ENCODE measurements around the gene DYRK4.
A peak's percentile ranks its signal among the peaks of the same experiment; 100 is the strongest.

DYRK4 gene

DNA sequence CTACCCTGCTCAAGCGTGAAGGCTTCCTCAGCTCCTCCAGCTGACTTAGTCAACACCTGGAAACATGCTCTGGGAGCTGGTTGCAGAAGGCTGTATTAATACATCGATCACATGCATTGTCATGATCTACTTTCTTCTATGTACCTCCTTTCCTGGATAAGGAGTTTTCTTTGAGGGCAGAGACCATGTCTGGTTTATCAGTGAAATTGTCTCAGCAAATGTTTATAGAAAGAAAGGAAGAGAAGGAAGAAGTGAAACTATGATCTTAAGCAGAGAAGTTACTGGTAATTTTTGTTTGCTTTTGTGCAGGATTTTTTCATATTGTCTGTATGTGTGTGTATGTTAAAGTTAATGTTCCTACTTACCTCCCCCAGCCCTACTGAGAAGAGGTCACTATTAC is 4.5 kb downstream of the DYRK4 start:
- DNase-seq, result no peak

DNA sequence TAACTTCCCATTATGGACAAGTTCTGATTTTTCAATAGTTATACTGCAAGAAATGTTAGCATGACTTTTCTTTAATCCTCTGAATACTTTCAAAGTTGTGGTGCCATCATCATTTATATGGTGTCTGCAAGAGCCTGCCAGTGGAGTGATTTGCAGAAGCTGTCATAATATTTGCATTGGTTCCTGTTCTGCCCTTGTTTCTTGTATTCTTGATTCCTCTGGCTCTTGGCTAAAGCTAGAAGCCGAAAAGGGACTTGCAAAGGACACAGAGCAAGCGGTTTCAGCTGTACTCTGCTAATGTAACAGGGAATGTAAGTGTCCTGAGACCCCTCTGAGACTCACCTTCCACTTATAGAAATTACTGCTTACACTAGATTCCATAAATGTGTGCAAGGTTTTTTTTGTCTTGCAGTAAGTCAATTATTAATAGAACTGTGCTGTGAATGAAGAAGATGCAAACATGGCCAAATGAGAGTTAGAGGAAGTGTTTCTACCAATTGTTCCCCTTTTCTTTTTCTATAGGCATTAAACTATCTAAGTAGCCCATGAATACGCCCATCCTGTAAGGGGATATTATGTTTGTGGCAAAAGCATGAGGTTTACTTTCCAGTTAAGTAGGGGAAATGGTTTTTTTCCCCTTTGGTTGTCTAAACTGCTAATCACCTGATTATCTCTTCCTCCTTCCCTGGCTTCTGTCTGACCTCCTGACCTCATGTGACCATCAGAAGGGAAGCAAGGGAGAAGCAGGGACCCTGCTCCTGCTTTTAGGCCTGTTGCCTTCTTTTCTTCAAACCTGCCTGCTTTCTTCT is 5.3 kb downstream of the DYRK4 start:
- no peak for DNase-seq

DNA sequence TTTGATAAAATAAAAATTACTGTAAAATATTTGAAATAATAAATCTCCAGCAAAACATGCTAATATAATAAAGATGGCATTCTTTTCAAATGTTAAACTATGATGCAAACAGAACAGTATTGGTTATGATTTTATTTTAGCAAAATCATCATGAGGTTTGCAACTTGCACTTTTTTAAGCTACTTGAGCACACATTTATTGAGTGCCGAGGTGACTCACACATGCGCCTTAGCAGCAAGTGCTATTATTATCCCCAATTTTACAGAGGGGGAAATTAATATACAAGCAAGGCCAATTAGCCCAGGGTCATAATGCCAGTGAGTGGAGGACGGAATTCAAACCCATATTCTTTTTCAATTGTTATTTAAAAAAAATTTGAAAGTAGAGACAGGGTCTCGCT is 7.3 kb downstream of the DYRK4 start:
- DNase-seq, result no peak

DNA sequence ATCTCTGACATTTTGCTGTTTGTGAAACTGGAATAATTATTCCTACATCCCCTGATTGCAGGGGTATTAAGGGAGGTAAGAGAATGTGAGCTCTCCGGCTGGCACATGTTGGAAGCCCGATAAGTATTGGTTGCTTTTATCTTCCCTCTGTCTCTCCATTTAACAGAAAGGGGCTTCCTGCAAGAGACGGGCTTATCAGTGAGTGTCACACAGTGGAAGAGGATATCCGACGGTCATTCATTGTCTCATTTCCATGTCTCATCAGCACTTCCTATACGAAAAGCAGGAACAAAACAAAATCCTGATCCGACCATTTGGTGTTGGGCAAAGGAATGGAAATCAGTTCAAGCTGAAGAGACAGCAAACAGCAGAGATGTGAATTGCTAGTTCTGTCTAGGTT is 10.7 kb downstream of the DYRK4 start:
- DNase-seq, result no peak

DNA sequence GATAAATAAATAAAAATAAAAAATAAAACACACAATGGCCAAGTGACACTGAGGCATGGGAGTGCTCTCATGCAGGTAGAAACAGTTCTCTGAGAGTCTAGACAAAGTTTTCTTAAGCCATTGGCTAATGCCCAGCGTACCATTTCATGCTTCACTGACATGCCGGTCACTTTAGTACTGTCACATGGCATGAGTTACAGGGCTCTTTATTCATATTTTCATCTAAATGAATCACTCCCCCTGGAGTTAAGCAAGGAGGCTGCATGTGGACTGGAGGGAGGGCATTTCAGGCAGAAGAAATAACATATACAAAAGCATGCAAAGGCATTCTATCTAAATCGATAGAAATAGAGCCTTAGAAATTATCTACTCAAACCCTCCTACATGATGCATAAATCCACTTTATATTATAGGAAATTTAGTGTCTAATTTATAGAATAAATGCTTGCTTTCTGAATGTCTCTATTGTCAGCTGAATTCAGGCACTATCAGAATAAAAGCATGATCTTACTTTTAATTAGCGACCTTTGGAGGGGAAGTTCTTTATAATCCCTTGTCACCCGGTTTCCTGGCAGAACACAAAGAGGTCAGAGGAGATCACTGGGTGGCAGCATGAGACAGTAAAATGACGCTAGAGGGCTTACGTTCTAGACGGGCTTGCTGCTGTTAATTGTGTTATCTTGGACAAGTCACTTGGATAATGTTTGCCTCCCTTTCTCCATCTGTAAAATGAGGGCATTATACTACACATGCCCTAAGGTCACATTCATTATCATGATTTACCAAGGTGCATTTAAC is 17.5 kb downstream of the DYRK4 start:
- no peak for DNase-seq

DNA sequence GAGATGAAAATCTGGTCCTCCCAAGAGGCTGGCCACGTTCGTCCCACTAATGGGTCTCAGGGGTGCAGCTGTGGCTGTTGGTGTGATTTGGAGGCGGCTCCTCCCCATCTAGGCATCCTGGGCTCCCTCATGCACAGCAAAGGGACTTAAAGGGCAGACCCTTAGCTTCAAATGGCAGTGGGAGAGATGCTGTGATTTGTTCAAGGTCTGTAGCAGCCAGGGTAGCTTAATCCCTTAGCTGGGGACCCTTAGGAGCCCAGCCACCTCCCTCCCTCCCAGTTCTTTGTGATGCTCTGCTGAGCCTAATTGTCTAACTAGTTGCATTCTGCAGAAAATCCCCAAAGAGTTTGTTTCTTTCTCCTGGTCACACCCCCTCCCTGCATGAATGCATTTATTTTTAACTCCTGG is 18.3 kb downstream of the DYRK4 start:
- DNase-seq, result no peak

DNA sequence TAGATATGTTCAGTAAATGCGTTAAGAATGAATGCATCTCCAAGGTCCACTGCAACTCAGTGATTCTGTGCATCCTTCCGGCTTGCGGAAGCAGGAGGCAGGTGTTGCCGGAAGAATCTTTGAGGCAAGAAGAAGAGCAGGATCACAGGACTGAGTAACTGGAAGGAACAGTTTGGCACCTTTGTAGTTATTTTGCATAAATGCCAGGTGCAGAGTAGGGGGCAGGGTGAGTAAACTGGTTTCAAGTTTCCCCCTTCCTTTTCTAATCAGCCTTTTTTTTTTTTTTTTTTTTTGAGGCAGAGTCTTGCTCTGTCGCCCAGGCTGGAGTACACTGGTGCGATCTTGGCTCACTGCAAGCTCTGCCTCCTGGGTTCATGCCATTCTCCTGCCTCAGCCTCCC is 22.3 kb downstream of the DYRK4 start:
- DNase-seq, result no peak

DNA sequence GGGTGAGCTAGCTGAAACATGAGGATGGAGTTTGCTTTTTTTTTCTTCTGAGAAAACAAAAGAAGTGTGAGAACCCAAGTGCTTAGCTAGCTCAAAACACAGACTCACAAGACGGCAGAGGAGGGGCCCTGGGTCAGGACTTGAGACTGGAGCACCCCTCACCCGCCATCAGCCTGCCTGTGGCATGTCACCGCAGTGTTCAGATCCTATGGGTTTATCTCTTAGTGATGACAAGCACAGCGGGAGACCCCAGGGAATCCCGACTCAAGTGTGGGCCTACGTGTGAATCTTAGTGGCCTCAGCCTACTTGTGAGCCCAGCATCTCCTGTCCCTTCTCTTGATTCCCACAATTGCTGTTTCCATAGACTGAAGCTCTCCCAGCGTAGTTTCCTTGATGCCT is 22.9 kb downstream of the DYRK4 start:
- DNase-seq, result no peak

DNA sequence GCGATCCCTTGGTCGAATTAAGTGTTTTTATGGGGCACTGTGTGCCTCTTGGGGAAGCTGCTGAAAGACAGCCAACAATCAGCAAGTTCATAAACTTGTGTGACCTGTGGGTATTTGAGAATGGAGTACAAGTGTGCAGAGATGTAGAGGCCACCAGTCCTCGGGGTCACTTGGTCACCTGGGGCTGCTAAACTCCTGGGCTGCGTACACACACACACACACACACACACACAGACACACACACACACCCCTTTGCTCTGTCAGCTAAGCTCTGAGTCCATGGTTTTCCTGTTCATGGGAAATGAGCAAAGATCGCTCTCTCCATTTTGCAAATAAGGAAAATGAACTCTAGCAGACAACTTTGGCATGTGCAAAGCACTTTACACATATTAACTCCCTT is 24.5 kb downstream of the DYRK4 start:
- DNase-seq, result no peak

DNA sequence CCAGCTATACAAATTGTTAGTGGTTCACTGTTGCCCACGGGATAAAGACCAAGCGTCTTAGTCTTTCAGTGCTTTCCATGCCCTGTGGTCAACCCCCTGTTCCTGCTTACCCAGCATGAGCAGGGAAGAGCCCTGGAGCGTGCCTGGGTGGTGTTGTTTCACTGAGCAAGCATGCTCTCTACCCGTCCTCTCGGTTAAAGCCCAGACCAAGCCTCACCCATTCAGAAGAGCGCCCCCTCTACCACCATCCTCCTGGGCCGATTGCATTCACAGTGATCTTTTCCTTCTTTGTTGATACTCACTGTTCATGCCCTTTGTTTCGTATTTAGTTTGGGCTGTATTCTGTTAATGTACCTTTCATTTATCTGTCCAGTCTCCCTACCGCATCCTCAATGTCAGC is 25.1 kb downstream of the DYRK4 start:
- no peak for DNase-seq

DNA sequence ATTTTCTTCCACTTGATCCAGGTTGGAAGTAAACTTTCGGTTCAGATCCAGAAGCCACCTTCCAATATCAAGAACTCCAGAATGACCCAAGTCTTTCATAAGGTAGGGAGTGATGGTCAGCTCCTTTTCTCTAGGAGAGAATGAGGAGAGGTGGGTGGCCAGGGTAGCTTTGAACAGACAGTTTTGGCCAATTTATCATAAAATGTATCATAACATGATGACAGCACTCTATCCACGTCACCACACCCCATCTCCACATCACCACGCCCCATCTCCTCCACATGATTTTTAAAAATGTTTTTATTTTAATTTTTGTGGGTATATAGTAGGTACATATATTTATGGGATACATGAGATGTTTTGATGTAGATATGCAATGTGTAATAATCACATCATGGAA is 26.9 kb downstream of the DYRK4 start:
- no peak for DNase-seq

DNA sequence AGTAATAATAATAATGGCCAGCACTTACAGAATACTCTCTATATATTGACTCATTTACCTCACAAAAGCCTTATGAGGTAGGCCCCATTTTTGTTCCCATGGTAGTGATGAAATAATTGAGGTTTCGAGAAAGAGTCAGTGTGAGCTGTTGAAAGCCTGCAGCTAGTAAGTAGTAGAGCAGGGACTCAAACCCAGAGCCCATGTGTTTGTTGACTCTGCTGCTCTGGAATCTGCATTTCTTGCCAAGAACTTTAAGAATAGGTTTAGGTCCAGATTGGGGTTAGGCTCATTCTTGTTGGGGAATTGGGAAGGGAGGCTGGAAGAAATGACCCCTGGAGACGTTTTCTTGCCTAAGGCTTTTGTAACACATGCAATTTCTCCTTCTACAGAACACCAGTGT is 27.9 kb downstream of the DYRK4 start:
- no peak for DNase-seq

DNA sequence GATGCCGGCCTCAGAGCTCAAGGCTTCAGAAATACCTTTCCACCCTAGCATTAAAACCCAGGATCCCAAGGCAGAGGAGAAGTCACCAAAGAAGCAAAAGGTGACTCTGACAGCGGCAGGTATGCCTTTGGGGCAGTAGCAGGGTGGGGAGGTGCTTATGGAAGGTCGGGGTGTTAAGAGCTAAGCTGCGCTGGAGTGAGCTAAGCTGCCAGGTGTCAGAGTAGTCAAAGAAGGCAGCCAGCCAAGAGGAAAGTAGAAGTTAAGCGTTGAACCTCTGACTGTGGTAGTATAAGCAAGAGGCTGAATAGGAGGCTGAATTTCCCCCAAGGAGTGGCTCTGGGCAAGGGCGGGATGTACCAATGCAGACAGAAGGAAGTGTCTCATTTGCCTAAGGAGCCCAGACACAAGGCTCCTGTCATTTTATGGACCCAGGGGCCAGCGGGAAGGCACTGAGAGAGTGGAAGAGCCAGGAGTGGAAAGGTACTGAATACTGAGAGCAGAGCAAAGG is 29.2 kb downstream of the DYRK4 start:
- DNase-seq, result no peak

DNA sequence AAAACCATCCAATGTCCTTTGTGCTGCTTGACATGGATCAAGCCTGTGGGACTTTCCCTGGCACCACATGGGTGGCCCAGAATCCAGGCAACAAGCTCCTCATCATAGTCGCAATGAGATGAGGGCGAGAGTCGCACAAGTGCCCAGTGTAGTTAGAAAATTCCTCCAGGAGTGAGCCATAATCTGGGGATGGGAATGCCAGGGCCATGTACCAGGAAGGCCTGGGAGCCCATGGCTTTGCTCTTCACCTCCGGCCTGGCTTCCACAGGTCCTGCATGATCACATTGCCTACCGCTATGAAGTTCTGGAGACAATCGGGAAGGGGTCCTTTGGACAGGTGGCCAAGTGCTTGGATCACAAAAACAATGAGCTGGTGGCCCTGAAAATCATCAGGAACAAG is 33.9 kb downstream of the DYRK4 start:
- no peak for DNase-seq

DNA sequence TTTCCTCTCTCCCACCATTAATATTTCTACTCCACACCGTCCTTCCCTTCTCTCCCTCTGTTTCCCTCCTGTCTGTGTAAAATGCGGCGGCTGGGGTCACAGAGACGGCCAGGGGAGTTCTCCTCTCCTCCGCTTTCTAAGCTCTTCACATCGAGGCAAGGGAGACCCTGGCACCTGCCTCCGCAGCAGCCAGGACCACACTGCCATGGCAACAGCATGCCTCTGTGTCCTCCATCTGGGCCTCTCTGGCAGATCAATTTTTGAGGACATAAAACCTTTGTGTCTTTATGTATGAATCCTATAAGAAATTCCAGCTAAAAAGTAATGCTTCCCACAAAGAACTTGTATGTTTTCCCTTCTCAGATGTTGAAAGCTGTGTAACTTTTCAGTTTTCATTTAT is 41.4 kb downstream of the DYRK4 start:
- no peak for DNase-seq

DNA sequence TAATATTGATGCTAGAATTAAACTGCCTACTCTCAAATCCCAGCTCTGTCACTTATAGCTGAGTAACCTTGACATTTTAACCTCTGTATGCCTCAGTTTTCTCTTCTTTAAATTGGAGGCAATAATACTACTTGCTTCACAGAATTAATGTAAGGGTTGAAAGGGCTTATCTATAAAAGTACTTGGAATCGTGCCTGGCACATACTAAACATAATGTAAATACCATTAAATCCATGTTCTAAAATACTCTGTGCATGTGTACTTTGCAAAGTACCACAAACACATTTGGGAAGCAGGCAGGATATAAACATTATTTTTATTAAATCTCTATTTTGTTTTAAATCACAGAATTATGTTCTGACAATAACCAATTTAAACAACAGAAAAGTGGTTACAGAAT is 41.9 kb downstream of the DYRK4 start:
- no peak for DNase-seq

DNA sequence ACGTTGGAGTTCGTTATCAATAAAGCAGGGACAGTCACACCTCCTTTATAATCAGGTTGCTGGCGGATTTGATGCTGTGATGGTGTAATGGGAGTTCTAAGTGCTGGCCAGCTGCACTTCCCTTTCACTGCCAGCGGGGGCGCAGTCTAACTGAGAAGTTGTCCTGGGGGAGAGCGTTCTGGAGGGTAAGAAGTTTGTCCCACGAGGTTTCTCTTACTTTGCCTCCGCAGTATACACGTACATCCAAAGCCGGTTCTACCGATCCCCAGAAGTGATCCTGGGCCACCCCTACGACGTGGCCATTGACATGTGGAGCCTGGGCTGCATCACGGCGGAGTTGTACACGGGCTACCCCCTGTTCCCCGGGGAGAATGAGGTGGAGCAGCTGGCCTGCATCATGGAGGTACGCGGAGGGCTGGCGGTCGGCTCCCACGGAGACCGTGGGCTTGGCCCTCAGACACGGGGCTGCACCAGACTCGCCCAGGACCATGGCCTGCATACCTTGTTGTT is 42.7 kb downstream of the DYRK4 start:
- peak; percentile 50 to 82 for DNase-seq

DNA sequence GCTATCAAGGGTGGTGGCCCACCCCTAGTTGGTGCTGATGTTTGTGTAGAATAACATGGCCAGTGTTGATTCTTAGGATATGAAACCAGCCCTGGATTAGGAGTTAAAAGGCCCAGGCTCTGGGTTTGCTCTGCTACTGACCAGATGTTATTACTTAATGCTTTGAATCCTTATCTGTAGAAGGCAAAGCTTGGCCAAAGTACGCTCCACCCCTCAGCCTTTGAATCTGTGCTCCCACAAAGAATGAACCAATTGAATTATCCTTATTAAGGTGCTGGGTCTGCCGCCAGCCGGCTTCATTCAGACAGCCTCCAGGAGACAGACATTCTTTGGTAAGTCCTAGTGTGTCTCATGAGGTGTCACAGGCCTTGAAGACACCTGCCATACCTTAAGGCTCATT is 45.0 kb downstream of the DYRK4 start:
- DNase-seq, result no peak

DNA sequence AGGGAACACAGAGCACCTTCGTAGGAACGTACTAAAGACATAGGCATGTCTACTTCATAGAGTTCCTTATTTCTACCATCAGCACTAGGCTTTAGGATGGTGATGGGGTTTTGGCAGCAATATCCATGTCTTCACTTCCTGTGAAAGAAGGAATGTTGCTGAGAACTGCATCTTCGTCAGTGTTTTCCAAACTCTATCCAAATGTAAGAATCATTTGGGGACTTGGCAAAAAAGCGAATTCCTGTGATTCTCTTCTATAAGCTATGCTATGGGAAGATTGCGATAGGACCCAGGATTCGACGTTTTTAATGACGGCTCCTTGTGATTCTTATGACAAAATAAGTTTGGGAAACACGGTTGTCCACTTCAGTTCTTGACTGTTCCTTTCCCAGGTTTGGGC is 47.1 kb downstream of the DYRK4 start:
- no peak for DNase-seq

DNA sequence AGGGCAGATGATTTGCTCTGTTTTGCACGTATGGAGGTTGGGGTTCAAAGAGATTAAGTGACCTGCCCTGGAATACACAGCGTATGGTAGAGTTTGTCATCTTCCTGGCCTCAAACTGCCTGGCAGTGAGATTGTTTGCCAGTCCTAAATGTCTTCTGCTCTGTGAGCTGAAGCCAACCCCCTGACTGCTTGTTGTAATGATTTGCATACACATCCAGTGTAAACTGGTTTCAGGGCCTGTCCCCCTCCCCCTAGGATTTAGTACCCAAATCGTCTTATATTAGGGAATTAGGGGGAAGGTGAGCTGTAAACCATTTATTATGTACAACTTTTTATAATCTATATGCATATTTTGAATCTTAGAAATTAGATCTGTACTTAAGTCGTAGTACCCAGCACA is 48.5 kb downstream of the DYRK4 start:
- no peak for DNase-seq

DNA sequence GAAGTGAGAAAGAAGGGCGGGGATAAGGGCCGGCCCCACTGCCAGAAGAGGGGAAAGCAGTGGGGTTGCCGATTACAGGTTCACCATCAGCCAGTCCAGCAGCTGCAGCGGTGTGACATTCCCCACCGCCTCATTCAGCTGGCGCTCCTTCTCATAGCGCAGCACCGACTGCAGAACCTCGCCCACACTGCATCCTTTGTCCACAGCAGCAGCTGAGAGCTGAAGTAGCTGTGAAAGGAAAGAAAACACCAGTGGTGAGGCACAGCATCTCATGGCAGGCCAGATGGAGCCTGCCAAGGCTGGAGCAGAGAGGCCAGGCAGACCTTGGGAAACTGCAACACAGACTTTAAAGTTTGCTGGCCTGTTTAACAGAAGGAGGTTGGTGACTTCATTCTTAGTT is 53.7 kb downstream of the DYRK4 start:
- no peak for DNase-seq

DNA sequence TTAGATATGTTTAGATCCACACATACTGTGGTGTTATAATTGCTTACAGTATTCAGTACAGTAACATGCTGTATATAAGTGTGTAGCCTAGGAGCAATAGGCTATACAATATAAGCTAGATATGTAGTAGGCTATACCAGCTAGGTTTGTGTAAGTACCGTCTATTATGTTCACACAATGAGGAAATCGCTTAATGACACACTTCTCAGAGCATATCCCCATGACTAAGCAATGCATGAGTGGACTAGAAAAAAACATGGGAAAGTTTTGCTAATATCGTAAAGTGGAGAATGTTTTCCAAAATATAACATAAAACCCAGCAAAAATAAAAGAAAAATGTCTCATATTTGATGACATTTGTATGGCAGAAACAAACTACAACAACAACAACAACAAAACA is 59.5 kb downstream of the DYRK4 start:
- DNase-seq, result no peak

DNA sequence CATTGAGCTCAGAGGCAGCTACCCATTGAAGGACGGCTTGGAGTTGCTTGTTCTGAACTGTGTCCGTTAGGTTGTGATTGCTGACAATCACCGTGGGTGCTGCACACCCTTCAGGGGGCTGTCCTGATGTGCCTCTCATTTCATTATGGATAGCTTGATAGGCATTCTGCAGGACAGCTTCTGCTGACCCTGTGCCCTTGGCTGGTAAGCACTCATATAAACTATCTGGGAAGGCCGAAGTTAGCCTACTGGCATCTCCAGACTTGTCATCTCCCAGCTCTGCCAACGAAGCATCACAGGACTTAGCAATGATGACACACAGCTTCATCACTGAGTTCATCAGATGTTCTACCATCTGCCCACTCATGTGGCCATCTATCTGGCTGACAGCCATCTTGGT is 64.5 kb downstream of the DYRK4 start:
- DNase-seq, result no peak

DNA sequence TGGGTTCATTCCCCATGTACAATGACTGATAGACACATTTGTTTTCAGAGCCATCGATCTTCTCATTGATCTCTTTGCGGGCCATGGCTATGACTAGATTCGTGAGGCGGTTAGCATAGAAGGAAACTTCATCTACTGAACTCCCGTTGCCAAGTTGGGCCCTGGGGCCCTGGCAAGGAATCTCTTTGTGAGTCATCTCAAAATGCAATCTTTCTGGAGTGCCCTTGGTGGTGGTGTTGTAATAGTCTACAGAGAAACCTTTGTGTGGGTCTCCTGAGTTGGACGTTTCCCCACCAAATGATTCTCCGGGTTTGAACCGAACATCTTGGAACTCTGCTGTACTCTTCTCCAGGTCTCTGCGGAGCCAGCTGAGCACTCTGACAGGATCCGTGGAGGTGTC is 66.4 kb downstream of the DYRK4 start:
- no peak for DNase-seq
